Epithelial cell of esophagus (primary cell): ENCODE data around the gene CAP2.

Source experiments
- DNase-seq: peaks from one replicate; pipeline ENCODE4 v3.0.0; 2010; ENCODE audit warnings: low read depth
- H3K4me3 ChIP-seq: 2 replicates; pipeline ENCODE4 v1.5.1; 2011; ENCODE audit warnings: mild to moderate bottlenecking, low read length, control low read depth
- TF ChIP-seq, protein P1 (sequence below): IDR thresholded peaks from 2 replicates; pipeline ENCODE4 v1.5.1; 2011; ENCODE audit warnings: low read depth, mild to moderate bottlenecking, low read length, control low read depth, inconsistent platforms; ENCODE audit not compliant: insufficient read depth; ENCODE audit errors: missing control alignments

Gene CAP2

GRCh38 chr6:17478946-17479345 lies 85.6 kb downstream of the CAP2 start:
- DNase-seq = no peak
- no peak overlapping the region for H3K4me3 ChIP-seq
- TF ChIP-seq, protein P1, sequence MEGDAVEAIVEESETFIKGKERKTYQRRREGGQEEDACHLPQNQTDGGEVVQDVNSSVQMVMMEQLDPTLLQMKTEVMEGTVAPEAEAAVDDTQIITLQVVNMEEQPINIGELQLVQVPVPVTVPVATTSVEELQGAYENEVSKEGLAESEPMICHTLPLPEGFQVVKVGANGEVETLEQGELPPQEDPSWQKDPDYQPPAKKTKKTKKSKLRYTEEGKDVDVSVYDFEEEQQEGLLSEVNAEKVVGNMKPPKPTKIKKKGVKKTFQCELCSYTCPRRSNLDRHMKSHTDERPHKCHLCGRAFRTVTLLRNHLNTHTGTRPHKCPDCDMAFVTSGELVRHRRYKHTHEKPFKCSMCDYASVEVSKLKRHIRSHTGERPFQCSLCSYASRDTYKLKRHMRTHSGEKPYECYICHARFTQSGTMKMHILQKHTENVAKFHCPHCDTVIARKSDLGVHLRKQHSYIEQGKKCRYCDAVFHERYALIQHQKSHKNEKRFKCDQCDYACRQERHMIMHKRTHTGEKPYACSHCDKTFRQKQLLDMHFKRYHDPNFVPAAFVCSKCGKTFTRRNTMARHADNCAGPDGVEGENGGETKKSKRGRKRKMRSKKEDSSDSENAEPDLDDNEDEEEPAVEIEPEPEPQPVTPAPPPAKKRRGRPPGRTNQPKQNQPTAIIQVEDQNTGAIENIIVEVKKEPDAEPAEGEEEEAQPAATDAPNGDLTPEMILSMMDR = no peak

DNA sequence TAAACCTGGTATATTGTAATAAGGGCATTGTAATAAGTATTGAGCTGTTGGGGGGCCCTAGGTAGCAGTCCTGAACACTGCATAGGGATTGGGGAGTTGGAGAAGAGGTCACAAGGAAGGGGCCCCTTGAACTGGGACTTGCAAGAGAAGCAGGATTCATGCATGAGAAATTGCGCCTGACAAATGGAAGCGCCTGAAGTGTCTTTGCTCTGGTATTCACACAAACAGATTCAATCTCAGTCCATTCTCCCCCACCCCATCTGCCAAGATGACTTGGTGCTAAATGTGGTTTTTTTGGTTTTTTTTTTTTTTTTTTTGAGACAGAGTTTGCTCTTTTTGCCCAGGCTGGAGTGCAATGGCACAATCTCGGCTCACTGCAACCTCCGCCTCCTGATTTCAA lies 87.1 kb downstream of the CAP2 start:
- H3K4me3 ChIP-seq = no peak overlapping the region
- DNase-seq = no peak
- TF ChIP-seq, protein P1 = no peak

DNA sequence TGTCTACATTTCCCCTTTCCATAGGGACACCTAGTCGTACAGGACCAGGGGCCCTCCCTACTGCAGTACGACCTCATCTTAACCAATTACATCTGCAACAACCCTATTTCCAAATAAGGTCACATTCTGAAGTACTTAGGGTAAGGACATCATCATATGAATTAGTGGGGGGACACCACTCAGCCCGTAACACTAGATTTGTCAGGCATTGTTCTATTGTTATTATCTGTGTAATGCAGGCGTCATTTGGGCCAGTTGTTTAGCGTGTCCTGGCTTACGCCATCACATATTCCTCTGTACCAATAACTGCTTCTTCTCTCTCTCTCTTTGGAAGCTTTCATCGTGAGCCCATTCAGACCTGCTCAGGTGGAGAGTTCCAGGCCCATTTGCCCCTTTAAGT lies 89.3 kb downstream of the CAP2 start:
- H3K4me3 ChIP-seq = no peak overlapping the region
- no peak for DNase-seq
- TF ChIP-seq, protein P1 = no peak

GRCh38 chr6:17483391-17484016 lies 90.1 kb downstream of the CAP2 start:
- H3K4me3 ChIP-seq = no peak overlapping the region
- TF ChIP-seq, protein P1 = no peak
- no peak for DNase-seq

GRCh38 chr6:17484201-17484849 lies 90.9 kb downstream of the CAP2 start:
- TF ChIP-seq, protein P1 = no peak
- no peak for DNase-seq

DNA sequence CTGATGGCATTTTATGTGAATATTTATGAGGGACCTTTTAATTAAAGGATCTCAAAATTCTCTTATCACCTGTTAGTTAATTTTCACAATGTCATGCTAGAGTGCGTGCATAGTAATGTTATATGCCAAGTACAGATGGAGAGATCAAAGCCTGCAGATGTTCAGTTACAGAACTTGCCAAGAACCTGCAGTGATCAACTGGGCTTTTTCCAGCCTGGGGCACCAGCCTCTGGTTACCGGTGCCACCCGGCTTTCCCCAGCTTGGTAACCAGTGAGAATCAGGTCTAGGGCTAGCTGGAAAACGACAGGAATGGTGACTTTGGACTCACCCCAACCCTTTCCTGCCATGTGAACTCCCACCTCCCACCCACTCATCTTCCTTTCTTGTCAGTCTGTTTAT lies 91.8 kb downstream of the CAP2 start:
- DNase-seq = no peak
- TF ChIP-seq, protein P1 = no peak
- H3K4me3 ChIP-seq = no peak overlapping the region

More at GRCh38 chr6:17484201-17484849, 90.9 kb downstream of the CAP2 start:
- no peak overlapping the region for H3K4me3 ChIP-seq

GRCh38 chr6:17485946-17486345 lies 92.6 kb downstream of the CAP2 start:
- no peak for DNase-seq
- TF ChIP-seq, protein P1 = no peak
- H3K4me3 ChIP-seq = no peak overlapping the region
